ENCODE results near the gene CDC34. TPM values are rescaled to one million over a fixed set of nuclear protein-coding genes. Genes with fewer than 3 reads are reported as not detected.

The CDC34 gene
- total and polyA plus RNA-seq, 7 donors: 72.6 to 160 (median 107) TPM

- ATAC-seq: no peak
- Histone ChIP-seq H3K4me3 (no peak overlapping the region), H3K36me3 (ENCODE audit: insufficient read depth in 1 of 2, low read depth in 1 of 2) (no peaks in the 10 kb centered on the region), H3K9me3 (no peaks in the 10 kb centered on the region), H3K27ac (no peak overlapping the region), H3K4me1 (no peaks in the 10 kb centered on the region), H3K27me3 (ENCODE audit: insufficient read depth in 3 of 3, low read length in 2 of 3) (peaks cover 0 to 16% (median 0%) of the 10 kb centered on the region in 3 donors)
- WGBS, 3 donors: 84 to 88% (median 86%) methylated on average over 10 to 14 of the region's 14 CpGs
- intact Hi-C loops (cut with DNase I): no loop called here
- DNase-seq: no peak
- TF ChIP-seq, protein P1, sequence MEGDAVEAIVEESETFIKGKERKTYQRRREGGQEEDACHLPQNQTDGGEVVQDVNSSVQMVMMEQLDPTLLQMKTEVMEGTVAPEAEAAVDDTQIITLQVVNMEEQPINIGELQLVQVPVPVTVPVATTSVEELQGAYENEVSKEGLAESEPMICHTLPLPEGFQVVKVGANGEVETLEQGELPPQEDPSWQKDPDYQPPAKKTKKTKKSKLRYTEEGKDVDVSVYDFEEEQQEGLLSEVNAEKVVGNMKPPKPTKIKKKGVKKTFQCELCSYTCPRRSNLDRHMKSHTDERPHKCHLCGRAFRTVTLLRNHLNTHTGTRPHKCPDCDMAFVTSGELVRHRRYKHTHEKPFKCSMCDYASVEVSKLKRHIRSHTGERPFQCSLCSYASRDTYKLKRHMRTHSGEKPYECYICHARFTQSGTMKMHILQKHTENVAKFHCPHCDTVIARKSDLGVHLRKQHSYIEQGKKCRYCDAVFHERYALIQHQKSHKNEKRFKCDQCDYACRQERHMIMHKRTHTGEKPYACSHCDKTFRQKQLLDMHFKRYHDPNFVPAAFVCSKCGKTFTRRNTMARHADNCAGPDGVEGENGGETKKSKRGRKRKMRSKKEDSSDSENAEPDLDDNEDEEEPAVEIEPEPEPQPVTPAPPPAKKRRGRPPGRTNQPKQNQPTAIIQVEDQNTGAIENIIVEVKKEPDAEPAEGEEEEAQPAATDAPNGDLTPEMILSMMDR (IDR thresholded peaks at IDR 0.05): no peak
Measured at GRCh38 chr19:555474-555808, 23.9 kb downstream of the CDC34 start.

GRCh38 chr19:556611-557382 lies 25.2 kb downstream of the CDC34 start:
- 68 to 74% (median 72%) methylated on average over 31 of the region's 31 CpGs for WGBS, 3 donors
- intact Hi-C loops (cut with DNase I): no loop called here
- Histone ChIP-seq H3K4me1 (no peaks in the 10 kb centered on the region), H3K27ac (no peak overlapping the region), H3K27me3 (ENCODE audit: insufficient read depth in 3 of 3, low read length in 2 of 3) (peaks cover 0 to 16% (median 0%) of the 10 kb centered on the region in 3 donors), H3K4me3 (no peak overlapping the region), H3K9me3 (no peaks in the 10 kb centered on the region), H3K36me3 (ENCODE audit: insufficient read depth in 1 of 2, low read depth in 1 of 2) (no peaks in the 10 kb centered on the region)
- ATAC-seq (no peak), DNase-seq (no peak)
- TF ChIP-seq, protein P1 (IDR thresholded peaks at IDR 0.05): no peak

DNA sequence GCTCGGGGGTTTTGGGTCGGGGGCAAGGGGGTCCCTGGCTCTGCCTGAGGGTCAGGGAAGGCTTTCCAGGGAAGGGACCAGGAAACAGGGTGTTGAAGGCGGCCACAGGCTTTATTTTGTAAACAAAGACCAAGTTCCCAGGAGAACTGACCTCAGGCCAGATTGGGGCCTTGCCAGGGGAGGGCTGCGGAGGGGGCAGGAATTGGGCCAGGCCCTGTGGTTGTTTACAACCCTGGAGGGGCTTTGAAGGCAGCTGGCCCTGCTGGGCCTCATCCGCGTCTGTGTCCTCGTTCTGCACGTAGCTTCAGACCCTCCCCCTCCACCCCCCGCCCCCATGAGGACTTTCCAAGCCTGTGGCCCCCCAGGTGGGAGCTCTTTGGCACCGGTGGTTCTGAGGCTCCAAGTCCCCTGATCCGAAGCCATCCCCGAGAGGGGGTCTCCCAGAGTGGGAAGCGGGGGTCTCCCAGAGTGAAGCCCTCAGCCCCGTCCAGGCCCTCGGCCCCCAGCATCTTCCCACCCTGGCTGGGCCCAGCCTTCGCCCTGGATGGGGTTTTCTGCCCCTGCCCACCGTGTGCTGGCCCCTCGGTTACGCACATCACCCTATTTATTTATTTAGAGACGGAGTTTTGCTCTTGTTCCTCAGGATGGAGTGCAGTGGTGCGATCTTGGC lies 27.3 kb downstream of the CDC34 start:
- TF ChIP-seq, protein P1 (IDR thresholded peaks at IDR 0.05): no peak
- Histone ChIP-seq H3K9me3 (no peaks in the 10 kb centered on the region), H3K27me3 (ENCODE audit: insufficient read depth in 3 of 3, low read length in 2 of 3) (peaks cover 0 to 16% (median 0%) of the 10 kb centered on the region in 3 donors), H3K4me1 (no peaks in the 10 kb centered on the region), H3K36me3 (ENCODE audit: insufficient read depth in 1 of 2, low read depth in 1 of 2) (no peaks in the 10 kb centered on the region), H3K27ac (no peak overlapping the region), H3K4me3 (no peak overlapping the region)
- DNase-seq (no peak), ATAC-seq (no peak)
- intact Hi-C loops (cut with DNase I): no loop called here
- WGBS, 3 donors: 43 to 47% (median 43%) methylated on average over 21 of the region's 21 CpGs

GRCh38 chr19:560121-560520 lies 28.6 kb downstream of the CDC34 start:
- Histone ChIP-seq H3K27ac (no peak overlapping the region), H3K9me3 (no peaks in the 10 kb centered on the region), H3K4me1 (no peaks in the 10 kb centered on the region), H3K27me3 (ENCODE audit: insufficient read depth in 3 of 3, low read length in 2 of 3) (peaks cover 0 to 16% (median 0%) of the 10 kb centered on the region in 3 donors), H3K36me3 (ENCODE audit: insufficient read depth in 1 of 2, low read depth in 1 of 2) (no peaks in the 10 kb centered on the region), H3K4me3 (no peak overlapping the region)
- intact Hi-C loops (cut with DNase I): no loop called here
- TF ChIP-seq, protein P1 (IDR thresholded peaks at IDR 0.05): no peak
- DNase-seq (no peak), ATAC-seq (no peak)
- WGBS, 3 donors: 75 to 78% (median 77%) methylated on average over 12 of the region's 12 CpGs

Data from psoas muscle (tissue), 8 donors.